DND-41 (cell line): ENCODE measurements around the gene FEM1C.

Source experiments
- CTCF ChIP-seq: IDR thresholded peaks from 2 replicates; pipeline ENCODE4 v1.5.1; 2012; ENCODE audit warnings: borderline replicate concordance, low read length, moderate library complexity, mild to moderate bottlenecking; ENCODE audit not compliant: poor library complexity, severe bottlenecking; ENCODE audit errors: extremely low read depth
- EZH2 ChIP-seq: IDR thresholded peaks from 3 replicates; pipeline ENCODE4 v1.6.1; 2012; ENCODE audit warnings: borderline replicate concordance, low read depth, mild to moderate bottlenecking, moderate library complexity, low read length, inconsistent platforms; ENCODE audit not compliant: severe bottlenecking

DNA sequence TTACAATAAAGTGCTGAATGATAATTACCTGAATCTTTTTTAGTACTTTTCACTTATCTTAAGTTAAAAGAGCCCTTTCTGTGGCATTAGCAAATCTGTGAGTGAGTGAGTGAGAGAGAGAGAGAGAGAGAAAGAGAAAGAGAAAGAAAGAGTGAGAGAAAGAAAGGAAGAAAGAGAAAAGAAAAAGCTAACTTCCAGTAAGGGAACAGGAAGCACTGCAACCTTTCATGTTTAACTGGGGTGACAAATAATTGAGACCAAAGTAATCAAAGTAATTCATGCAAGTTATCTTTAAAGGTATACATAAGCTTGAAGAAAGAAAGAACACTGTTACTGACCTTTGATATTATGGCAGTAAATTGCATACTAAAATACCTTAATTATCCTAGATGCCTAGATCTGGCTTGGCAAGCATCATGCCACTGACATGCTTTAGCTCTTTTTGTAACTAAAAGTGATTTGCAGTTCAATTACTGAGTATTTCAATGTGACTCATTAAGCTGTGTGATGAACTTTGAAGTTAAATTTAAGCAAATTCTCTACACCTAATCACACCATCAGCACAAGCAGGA lies 21.7 kb downstream of the FEM1C start:
- TF ChIP-seq CTCF (no peak), EZH2 (no peak)
